Measurements from ENCODE around the gene NRG2.

The NRG2 gene

DNA sequence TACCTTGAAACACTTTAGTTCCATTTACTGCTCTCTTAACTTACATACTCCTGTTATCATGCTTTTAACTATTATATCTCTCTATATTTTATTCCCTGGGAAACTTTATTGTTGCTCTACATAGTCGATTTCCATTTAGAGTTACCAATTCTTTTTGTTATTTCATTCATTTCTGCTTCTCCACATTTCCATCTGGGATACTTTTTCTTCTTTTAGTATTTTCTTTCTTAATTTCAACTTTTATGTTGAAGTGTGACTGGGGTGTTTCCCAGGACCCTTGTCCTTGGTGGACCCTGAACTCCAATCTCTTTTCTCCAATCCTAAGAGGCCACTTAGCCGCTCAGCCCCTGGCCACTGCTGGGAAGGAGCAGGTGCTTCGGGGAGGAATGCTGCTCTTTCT, 211.5 kb downstream of the NRG2 start:
- no peak for DNase-seq

DNA sequence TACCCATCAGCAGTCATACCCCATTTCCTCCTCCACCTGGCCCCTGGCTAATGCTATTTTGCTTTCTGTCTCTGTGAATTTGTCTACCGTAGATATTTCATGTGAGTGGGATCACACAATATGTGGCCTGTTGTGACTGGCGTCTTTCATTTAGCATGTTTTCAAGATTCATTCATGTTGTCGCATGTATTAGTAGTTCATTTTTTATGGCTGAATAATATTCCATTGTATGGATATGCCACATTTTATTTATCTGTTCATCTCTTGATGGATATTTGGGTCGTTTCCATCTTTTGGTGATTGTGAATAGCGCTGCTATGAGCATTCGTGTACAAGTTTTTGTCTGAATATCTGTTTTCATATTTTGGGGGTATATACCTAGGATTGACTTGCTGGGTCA, 213.6 kb downstream of the NRG2 start:
- no peak for DNase-seq

DNA sequence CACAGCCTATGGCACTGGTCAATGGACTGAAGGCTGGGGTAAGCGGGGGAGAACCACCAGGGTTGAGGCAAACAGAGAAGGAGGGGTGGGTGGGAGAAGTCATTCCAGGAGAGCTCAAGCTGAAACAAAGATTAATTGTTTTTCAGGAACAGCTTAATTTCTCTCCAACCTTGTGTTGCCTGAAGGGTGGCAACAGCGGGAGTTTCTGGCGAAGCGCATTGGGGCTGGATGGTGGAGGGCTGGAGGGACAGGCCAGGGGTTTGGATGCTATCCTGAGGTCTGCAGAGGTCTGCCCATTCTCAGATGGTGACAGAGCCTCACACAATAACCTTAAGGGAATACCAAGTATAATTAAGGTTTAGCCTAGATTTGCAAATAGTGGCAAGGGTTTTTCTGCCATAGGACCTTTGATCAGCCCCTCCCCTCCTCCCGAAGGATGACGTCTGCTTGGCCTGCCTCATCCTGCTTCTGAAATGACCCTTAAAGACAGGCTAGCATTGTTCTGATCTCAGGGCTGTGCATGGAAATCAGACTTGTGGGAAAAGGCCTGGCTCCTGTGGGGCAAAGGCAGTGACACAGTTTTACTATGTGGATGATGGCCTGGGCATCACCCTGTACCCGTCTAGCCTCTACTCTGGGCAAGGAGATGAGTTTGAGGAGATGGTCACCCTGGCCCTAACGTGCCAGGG, 214.7 kb downstream of the NRG2 start:
- no peak for DNase-seq

GRCh38 chr5:139825690-139826089, 217.4 kb downstream of the NRG2 start:
- no peak for DNase-seq

DNA sequence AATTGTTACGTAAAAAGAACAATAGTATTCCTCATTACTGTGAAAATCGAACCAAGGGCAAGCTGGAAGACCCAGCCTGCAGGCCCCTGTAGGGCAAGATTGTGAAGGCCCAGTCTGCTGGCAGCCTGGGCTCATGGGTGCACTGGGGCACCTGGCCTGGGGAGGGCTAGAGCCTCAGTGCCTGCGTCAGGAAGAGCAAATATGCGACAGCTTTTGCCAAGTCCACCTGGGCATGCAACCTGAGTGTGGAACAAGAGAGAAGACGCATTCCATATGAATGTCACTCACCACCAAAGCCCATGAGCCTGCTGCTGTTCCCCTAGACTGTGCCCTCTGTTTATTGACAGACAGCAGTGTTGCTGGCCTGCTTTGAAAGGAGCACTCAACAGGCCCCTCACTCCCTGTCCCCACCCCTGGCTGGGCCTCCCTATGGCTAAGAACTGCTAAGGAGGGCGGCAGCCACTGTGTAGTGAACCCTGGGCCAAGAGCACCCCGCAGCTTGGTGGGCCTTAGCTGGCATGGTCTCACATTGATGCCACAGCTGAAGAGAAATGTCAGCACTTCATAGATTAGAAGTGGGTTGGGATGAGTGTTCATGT, 219.2 kb downstream of the NRG2 start:
- no peak for DNase-seq

DNA sequence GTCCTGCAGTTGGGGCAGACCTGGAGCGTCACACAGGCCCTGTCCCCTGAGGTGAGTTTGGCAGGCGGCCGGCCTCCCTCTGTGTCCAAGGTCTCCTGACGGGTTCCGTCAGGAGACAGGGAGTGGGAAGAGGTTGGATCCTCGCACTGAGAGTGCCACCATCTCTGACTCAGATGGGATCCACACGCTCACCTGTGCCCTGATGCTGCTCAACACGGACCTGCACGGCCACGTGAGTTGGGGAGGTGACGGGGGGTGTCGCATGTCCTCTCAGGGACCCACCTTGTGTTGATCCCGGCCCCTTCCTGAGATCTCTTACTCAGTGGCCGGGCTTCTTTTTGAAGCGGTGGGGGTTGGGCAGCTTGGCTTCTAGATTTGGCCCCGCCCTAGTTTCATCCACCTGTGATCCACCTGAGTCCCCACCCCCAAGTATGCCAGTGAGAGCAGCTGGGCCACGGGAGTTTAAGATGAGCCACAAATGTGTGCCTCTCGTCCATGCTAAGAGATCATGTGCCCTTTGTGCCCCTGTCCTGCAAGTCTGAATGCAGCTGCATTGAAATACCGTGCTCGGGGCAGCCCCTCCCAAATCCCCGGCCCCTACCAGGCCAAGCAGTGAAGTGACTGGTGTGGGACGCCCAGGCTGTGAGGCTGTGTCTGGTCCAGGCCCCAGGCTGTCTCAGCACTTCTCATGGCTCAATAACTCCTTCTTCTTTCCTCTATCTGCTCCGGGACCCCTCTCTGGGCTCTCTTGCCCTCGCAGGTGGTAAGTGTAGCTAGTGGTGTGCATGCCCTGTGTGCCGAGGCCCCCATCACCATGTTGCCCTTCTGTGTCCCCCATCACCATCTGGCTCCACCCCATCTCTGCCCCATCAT, 220.3 kb downstream of the NRG2 start:
- DNase-seq, result no peak

- DNase-seq, result no peak
These were observed 221.1 kb downstream of the NRG2 start for GRCh38 chr5:139821806-139822552.

DNA sequence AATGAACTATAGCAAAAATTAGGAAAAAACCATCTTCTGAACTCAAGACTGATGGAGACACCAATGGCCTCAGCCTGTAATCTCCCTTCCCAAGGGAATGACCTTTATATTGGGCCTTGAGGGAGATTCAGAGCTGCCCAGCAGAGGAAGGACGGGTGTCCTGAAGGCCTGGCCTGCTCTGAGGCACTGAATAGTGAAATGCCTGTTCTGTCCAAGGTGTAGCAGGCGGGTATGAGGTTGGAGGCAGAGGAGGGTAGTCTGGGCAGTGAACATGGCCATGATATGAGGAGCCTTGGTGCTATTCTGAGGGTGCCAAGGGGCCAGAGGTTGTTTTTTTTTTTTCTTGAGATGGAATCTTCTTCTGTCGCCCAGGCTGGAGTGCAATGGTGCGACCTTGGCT, 222.5 kb downstream of the NRG2 start:
- no peak for DNase-seq

DNA sequence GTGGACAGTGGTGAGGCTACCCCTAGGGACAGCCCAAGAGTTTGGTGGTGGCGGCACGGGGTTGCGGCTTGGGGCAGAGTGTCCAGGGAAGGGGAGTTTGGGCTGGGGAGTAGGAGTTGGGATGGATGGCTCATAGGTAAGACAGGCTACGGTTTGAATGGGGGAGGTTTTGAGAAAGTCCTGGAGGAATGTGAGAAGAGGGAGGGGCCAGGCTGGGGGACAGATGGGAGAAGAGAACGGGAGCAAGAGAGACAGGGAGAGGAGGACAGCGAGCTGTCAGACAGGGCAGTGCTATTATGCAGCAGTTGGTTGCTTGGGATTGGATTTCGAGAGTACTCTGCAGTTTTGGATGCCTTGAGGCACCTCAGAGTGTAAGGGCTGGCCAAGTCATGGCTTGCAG, 223.0 kb downstream of the NRG2 start:
- DNase-seq, result no peak

DNA sequence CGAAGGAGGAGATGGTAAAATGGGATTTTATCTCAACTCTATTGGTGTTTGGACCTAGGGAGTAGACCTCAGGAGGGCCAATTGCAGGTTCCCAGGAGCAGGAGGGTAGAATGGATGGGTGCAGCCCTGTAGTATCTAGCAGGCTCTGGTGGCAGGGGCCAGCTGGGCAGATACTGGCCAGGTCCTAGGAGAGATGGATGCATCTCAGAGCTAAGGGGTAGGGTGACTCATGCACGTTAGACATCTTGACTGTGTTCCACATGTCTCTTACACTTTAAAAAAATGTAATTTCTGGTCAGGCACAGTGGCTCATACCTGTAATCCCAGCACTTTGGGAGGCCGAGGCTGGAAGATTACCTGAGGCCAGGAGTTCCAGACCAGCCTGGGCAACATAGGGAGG, 225.1 kb downstream of the NRG2 start:
- DNase-seq, result no peak

GRCh38 chr5:139817362-139817761, 225.7 kb downstream of the NRG2 start:
- no peak for DNase-seq

GRCh38 chr5:139816566-139816965, 226.5 kb downstream of the NRG2 start:
- DNase-seq, result no peak

DNA sequence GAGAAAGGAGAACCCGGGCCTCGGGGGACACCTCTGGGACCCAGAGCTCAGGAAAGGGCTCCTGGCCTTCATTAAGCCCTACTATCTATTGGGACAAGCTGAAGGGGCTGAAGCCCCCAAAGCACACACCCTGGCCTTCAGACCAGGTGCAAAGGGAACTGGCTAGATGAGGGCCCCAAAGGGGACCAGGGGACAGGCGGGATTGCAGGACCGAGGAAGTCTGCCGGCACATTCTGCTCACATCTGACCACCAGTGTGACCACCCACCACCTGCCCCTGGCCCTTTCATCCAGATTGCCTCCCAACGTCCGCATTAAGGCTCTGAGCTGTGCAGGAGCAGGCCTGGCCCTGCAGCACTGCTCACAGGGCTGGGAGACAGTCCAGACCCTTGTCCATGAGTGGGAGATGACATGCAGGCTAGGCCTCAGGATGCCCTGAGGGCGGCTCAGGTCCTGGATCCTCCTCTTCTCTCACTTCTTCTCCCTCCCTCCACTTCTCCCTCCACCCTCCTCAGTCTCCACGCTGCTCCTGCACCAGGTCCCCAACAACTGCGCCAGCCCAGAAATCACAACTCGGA, 228.3 kb downstream of the NRG2 start:
- no peak for DNase-seq

- DNase-seq, result no peak
These were observed 228.9 kb downstream of the NRG2 start for GRCh38 chr5:139814191-139814601.

DNA sequence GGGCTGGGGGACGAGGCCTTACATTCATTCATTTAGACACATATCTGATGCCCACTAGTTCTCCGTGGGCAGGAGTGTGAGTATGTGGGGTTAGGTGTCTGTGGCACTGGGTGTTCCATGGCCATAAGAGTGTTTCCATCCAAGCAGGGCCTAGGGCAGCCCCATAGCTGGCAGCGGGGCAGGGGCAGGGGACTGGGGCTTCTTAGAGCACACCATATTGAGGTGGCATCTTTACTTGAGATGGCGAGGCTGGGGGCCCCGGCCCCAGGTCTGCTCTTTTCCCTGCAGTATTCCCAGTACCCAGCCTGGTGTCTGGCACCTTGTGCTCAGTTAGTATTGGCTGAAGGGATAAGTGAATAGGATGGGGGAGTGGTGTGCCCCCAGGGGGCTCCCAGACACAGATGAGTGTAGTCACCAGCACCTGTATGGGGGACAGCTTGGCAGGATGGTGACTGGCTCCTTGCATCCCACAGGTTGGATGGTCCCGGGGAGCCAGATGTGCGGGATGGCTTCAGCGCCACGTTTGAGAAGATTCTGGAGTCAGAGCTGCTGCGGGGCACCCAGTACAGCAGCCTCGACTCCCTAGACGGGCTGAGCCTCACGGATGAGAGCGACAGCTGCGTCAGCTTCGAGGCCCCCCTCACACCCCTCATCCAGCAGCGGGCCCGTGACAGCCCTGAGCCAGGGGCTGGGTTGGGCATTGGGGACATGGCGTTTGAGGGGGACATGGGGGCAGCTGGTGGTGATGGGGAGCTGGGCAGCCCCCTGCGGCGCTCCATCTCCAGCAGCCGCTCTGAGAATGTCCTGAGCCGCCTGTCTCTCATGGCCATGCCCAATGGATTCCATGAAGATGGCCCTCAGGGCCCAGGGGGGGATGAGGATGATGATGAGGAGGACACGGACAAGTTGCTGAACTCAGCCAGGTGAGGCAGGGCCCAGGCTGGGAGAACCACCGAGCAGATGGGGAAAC, 230.0 kb downstream of the NRG2 start:
- DNase-seq, result no peak

DNA sequence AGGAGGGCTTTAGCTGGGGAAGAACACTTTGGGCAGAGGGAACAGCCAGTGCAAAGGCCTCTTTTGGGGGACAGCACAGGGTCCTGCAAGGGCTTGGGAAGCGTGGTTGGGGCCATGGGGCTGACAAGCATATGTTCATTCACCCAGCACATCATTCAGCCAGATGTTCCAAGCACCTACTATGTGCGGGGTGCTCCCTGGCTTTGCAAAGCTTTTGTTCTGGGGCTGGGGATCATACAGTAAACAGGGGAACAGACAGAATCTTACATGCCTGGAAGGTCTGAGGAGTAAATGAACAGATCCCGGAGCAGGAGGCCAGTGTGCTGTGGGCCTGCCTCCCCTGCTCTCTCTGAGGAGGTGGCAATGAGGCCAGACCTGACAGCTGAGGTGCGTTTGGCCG, 230.8 kb downstream of the NRG2 start:
- DNase-seq, result no peak

GRCh38 chr5:139811274-139811607, 231.9 kb downstream of the NRG2 start:
- DNase-seq, result no peak

GRCh38 chr5:139810341-139811273, 232.5 kb downstream of the NRG2 start:
- DNase-seq, result no peak

GRCh38 chr5:139809331-139809810, 233.7 kb downstream of the NRG2 start:
- no peak for DNase-seq
